Measurements from ENCODE around the gene ZNF428.
A peak's percentile ranks its signal among the peaks of the same experiment; 100 is the strongest.
"Not testable (repeated sequence)": the region's sequence is repeated elsewhere in the genome, so short reads cannot be mapped to it uniquely, and the experiment has no call there.

Gene ZNF428

DNA sequence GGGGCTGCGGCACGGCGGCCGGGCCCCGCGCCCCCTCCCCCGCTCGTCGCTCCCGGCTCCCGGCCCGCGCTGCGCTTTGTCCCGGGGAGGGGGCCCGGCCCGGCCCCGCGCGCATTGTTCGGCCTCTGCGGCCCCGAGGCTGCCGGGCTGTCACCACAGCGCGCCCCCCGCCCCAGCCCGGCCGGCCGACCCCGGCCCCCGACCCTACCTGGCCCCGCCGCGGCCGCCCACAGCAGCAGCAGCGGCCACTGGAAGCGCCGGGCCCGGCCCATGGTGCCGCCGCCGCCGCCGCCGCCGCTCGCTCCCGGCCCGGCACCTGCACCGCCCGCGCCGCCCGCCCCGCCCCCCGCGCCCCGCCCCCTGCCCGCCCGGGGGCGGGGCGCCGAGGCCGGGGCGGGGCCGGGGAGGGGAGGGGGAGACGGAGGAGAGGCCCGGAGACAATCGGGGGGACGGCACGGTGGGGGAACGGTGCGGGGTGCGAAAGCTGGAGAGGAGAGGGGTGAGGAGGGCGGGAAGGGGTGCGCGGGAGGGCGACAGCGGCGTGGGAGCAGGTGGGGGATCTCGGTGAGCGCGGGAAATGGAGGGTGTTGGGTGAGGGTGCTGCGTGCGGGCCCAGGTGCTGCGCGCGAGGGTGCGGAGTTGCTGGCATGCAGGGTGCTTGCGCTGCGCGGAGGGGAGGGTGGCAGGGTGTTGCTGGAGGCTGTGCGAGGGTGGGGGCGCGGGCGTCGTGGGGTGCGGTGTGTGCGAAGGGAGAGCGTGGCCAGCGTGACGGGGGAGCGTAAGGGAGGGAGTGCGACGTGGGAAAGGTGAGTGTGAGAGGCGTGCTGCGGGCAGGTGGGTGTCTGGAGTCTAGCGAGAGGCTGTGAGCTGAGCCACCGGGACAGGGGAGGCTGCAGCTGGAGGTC is 20.3 kb upstream of the ZNF428 start, which contains the start of gene CADM4:
CADM4 (minus strand) TSS at position 332 of the 905 bp plus-strand sequence; CDS start at position 272, 60 bp downstream.
- peak; percentile 49 to 52 for DNase-seq

- no peak for DNase-seq
Measured at GRCh38 chr19:43638995-43639518, 19.6 kb upstream of the ZNF428 start.

DNA sequence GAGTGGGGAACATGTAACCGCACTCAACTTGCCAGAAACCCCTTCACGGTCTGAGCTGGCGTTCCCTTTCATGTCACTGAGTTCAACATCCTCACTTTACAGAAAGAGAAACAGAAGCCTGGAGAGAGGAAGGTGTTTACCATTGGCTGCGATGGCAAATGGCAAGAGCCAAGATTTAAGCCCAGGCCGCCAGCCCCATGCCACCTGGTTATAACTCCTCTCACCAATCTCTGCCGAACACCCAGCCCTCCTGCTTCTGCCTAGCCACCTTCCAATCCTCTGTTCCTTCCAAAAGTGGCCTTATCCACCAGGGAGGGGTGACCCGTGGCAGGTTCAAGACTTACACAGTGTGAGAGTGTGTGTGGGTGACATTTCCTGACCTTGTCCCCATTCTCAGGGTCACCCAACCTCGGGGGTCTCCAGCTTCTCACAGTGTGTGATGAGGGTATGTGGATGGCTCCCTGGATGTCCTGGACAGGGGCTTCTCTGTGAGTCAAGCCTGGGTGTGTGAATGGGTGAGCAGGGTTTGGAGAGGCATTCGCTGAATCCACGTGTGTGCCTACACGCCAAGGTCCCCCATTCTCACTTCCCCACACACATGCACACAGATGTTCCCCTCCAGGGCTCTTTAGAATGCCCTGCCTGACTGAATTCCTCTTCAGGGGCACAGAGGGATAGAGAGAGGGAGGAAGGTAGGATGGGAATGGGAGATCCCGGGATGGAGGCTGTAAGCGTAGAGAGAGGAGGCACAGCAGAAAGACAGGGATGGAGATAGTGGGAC is 19.0 kb upstream of the ZNF428 start:
- no peak for DNase-seq

- no peak for DNase-seq
Measured at GRCh38 chr19:43636121-43636683, 16.8 kb upstream of the ZNF428 start.

DNA sequence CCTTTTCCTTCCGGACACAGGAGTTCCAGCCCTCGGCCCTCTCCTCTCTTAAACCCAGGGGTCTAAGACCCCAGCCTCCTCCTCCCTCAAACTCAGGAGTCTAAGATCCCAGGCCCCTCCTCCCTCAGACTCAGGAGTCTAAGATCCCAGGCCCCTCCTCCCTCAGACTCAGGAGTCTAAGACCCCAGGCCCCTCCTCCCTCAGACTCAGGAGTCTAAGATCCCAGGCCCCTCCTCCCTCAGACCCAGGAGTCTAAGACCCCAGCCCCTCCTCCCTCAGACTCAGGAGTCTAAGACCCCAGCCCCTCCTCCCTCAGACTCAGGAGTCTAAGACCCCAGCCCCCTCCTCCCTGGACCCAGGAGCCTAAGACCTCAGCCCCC is 16.1 kb upstream of the ZNF428 start:
- DNase-seq, result not testable (repeated sequence)

DNA sequence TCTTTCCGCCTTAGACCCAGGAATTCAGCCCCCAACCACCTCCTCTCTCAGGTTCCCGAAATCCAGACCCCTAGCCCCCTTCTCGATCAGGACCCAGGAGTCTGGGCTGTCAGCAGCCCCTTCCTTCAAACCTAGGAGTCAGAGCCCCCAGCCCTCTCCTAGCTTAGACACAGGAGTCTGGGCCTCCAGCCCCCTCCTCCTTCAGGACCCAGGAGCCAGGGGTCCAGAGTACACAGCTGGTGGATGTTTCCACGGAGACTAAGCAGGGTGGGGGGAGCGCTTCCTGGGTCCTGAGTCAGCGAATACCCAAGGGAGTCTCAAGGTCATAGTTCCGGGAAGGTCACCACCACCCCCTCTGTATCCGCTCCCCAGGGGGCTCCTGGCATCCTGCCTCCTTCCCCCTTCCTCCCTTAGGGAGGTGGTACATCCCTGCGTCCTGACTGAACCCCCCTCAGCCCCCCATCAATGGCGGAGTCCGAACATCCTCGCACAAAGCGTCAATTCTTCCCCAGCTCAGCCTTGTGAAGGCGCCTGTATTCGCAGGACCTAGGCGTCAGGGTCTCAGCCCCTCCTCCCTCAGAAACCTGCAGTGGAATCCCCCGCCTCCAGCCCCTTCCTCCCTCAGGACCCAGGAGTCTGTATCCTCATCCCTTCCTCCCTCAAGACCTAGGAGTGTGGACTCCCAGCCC is 15.6 kb upstream of the ZNF428 start:
- DNase-seq, result no peak

DNA sequence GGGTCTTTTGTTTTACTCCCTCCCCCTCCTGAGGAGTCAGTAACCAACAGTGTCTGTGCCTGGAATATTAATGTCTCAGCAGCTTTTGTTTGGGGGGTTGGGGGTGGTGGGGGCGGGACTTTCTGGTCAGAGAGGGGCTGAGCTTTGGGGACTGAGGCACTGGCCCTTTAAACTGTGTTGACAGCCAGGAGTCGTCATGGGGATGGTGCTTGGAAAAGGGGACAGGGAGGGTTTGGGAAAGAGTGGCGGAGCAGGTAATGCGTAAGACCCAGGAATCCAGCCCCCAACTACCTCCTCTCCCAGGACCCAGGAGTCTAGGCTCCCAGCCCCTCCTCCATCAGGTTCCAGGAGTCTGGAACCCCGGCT is 15.1 kb upstream of the ZNF428 start:
- no peak for DNase-seq

- DNase-seq, result no peak
Measured at GRCh38 chr19:43634068-43634467, 14.6 kb upstream of the ZNF428 start.

DNA sequence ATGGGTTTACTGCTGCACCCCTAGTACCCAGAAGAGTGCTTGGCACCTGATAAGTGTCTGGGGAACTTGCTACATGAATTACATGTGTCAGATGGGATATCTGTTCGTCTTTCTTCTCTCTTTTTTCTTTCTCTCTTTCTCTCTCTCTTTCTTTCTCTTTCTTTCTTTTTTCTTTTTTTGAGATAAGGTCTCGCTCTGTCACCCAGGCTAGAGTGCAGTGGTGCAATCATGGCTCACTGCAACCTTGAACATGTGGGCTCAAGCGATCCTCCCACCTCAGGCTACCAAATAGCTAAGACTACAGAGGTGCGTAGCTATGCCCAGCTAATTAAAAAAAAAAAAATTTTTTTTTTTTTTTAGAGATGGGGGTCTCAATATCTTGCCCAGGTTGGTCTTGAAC is 14.1 kb upstream of the ZNF428 start:
- no peak for DNase-seq

DNA sequence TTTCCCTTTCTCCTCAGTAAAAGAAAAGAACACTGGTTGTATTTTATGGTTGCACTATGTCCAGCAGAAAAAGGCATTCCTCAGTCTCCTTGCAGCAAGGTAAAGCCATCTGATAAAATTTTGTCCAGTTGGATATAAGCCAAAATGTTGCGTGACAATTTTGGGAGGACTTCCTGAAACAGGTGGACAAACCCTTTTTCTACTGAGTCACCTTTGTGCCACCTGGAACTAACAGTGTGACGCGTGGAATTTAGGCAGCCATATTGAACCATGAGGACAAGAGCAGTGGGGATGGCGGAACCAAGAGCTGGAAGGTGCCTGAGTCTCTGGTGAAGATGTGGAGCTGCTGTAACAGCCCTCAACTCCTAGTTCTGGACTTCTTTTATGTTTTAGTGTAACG is 12.1 kb upstream of the ZNF428 start:
- no peak for DNase-seq

- no peak for DNase-seq
Measured at GRCh38 chr19:43628646-43629326, 9.4 kb upstream of the ZNF428 start.

DNA sequence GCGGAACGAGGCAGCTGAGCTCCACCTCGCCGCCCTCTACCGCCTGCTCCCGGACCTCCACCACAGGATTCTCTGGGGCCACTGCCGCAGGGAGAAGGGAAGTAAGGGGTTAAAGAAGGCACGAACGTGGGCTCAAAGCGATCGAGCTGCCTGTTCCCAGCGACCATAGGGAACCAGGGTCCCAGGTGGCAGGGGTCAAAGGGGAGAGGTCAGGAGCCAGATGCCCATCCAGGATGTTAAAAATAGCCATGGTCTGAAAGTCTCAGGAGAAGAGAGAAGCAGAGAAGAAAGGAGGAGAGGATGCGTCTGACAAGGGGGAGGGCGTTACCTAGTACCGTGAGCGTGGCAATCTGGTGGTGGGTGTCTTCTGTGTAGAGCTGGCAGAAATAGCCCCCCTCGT is 7.4 kb upstream of the ZNF428 start:
- DNase-seq, result no peak

DNA sequence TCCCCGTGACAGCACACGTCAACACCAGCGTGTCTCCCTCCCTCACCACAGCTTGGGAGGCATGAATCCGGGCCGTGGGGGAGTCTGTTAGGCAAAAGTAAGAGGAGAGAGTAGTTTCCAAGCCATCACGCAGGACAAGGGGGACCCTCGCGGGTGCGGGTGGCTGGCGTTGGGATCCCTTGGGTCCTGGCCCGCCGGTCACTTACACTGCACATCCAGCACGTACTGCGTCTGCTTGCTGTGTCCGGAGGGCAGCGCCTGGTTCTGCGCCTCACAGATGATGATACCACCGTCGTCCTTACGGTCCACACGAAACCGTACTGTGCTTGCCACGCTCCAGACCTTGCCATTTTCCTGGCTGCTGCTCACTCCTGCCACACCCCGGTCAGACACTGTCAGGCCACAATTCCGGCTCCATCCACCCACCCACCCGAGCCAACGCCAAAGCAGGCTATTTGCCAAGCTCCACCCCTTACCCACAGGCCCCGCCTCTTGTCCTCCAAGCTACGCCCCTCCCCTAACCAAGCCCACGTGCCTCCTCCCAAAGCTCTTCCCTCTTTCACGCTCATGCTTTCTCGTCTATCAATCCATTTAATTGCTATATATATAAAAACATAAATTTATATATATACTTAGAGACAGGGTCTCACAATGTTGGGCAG is 6.6 kb upstream of the ZNF428 start:
- DNase-seq, result no peak

DNA sequence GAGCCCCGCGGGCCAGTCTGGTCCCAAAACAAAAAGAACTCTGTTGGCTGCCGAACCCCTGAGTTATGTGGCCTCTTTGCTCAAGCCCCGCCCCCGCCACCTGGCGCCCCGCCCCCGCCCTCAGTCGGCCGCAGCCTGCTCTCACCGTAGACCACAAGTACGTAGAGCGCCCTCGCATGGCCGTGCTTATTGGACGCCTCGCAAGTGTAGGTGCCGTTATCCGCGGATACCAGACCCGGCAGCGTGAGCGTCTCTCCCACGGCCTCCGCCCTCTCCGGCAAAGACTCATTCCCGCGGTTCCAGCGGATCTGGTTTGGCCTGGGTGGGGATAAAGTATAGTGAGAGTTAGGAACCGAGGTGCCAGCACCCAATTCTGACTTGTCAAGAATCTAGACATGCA is 5.5 kb upstream of the ZNF428 start:
- DNase-seq, result peak; percentile 86 to 87

GRCh38 chr19:43623889-43624670 is 4.7 kb upstream of the ZNF428 start:
- no peak for DNase-seq

DNA sequence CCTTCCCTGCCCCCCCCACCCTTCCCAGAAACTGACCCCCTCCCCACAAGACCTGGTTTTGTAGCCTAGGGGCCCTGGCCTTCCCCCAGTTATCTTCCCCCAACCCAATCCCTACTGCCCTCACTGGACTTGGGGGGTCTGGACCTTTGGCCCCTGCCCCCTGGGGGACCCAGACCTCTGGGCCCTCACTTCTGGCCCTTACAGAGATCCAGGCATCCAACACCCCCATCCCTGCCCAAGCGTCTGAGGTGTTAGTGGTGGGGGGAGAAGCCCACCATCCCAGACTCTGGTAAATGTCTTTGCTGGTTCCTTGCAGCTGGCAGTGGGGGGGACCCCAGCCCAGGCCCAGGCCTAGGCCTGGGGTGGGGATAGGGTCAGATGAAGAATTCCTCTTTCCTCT is 3.5 kb upstream of the ZNF428 start:
- no peak for DNase-seq

GRCh38 chr19:43622070-43622469 is 2.6 kb upstream of the ZNF428 start:
- no peak for DNase-seq

DNA sequence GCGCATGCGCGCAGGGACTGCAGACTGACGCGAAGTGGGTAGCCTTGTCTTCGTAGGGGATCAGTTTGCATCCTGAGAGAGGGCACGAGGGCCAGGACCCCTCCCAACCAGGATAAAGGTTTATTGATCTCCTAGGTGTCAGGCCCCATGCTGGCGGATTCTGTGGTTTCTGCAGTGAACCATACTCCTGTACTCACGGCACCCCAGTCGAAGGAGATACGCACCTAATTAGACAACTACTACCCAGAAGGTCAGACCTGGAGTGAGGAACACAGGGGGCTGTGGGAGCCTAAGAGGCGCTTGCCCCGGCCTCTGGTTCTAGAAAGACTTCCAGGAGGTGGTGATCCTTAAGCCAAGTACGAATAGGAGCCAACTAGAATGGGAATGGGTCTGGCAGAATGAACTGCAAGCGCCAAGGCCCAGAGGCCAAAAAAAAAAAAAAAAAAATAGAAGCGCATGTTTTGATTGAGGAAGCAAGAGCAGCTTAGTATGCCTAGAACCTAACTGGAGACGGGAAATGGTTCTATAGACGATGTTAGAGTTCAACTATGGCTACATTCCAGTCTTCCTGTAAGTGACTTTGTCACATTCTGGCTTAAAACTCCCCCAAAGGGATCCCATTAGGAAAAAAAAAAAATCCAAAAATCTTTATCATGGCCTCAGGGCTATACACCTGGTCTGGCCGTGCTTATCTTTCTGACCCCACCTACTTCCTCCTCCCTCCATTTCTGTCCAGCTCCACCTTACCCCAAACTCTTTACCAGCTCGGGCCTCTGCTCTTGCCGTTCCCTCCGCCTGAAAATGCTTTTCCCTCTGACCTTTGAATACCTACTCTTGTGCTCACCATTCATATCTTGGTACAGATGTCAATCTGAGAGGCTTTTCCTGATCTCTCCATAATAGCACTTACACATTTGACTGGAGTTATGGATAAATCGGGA is 902 bp upstream of the ZNF428 start:
- peak in 1 of 2 donors; percentile 83 for DNase-seq

DNA sequence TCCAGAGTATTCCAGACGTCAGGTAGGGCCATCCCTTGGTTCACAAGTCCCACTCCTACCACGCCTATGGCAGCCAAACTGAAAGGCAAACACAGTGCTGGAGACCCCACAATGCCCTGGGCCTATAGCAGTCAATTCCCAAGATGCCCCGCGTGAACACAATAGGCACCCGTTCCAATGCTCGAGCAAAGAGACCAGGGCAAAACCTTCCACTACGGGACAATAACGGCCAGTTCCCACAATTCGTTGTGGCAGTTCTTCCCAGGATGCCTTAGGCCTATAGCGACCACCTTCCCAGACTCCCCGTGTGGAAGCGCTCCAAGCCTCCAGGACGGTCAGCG is 538 bp downstream of the ZNF428 start:
- peak; percentile 28 to 32 for DNase-seq

DNA sequence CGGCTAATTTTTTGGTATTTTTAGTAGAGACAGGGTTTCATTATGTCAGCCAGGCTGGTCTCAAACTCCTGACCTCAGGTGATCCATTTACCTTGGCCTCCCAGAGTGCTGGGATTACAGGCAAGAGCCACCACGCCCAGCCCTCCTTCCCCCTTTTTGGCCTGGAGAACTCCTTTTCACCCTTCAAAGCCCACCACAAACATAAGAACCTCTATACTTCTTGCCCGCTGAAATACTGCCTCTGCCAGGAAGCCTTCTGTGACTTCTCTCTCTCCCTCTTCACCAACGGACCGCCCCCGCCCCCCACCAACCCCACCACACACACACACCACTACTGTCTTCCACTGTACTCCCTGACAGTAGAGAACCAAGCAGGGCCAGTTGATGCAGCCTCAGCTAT is 2.5 kb downstream of the ZNF428 start:
- no peak for DNase-seq

Measured in activated CD4-positive, alpha-beta T cell treated with anti-CD3 and anti-CD28 coated beads for 4 hours (primary cell).